ENCODE results near the gene TMED8.
A peak's percentile ranks its signal among the peaks of the same experiment; 100 is the strongest.

- TF ChIP-seq, protein P1, sequence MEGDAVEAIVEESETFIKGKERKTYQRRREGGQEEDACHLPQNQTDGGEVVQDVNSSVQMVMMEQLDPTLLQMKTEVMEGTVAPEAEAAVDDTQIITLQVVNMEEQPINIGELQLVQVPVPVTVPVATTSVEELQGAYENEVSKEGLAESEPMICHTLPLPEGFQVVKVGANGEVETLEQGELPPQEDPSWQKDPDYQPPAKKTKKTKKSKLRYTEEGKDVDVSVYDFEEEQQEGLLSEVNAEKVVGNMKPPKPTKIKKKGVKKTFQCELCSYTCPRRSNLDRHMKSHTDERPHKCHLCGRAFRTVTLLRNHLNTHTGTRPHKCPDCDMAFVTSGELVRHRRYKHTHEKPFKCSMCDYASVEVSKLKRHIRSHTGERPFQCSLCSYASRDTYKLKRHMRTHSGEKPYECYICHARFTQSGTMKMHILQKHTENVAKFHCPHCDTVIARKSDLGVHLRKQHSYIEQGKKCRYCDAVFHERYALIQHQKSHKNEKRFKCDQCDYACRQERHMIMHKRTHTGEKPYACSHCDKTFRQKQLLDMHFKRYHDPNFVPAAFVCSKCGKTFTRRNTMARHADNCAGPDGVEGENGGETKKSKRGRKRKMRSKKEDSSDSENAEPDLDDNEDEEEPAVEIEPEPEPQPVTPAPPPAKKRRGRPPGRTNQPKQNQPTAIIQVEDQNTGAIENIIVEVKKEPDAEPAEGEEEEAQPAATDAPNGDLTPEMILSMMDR (IDR thresholded peaks at IDR 0.05) = peak; percentile 63 to 91 (median 86)
- TF ChIP-seq POLR2A (IDR thresholded peaks at IDR 0.05) = no peak
These were observed 75.8 kb downstream of the TMED8 start for GRCh38 chr14:77301103-77301502.

All from adrenal gland (tissue), 5 donors.